ENCODE data around the gene MYOM1. TPM values are rescaled to one million over a fixed set of nuclear protein-coding genes. Genes with fewer than 3 reads are reported as not detected.
"Not testable (repeated sequence)": the region's sequence is repeated elsewhere in the genome, so short reads cannot be mapped to it uniquely, and the experiment has no call there.

Gene MYOM1
- total RNA-seq, 1 donor from 2014 or later = 1.1 TPM

DNA sequence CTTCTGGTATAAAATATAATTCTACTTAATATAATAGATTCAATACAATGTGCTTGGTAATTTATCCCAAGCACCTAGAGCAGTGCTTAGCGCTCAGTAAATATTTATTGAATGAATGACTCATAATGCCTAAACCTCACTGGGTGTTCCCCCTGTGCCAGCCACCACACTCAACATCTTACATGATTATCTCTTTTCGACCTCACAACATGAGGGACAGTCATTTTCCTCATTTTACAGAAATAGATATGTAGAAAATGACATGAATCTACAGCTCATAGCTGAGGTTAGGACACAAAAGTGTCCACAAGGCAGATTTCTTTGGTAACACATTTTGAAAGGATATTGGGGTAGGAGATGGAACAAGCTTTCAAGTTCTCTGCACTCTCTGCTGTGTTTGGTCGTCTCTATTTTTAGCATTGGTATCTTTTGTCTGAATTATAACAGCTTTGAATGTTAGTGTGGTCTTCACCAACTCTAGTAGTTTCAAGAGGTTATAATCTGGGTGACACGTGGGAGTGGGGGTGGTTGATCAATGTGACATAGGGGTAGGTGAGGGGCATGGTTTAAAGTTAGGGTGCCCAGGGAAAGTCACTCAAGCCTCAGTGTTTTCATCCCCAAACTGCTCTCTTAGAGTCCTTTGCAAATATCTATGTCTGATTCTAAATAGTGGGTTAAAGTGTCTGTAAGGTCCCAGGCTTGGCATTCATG, 9.8 kb downstream of the MYOM1 start:
- no peak overlapping the region for H3K4me3 Mint-ChIP-seq (ENCODE audit: low read depth)
- peaks cover 6% of the 10 kb centered on the region for H3K4me1 Mint-ChIP-seq (ENCODE audit: low read depth)
- H3K9me3 Mint-ChIP-seq (ENCODE audit: low read depth) = peaks cover 3% of the 10 kb centered on the region
- DNase-seq (ENCODE audit: low spot score, unreplicated experiment) = no peak
- H3K27ac Mint-ChIP-seq = no peak overlapping the region
- no peak for TF ChIP-seq CTCF (IDR thresholded peaks at IDR 0.05; ENCODE audit: unreplicated experiment)
- H3K27me3 Mint-ChIP-seq = no peaks in the 10 kb centered on the region
- no peaks in the 10 kb centered on the region for H3K36me3 Mint-ChIP-seq (ENCODE audit: insufficient read depth)

- no peak overlapping the region for H3K4me3 Mint-ChIP-seq (ENCODE audit: low read depth)
- H3K27me3 Mint-ChIP-seq = no peaks in the 10 kb centered on the region
- no peaks in the 10 kb centered on the region for H3K4me1 Mint-ChIP-seq (ENCODE audit: low read depth)
- no peak overlapping the region for H3K27ac Mint-ChIP-seq
- H3K9me3 Mint-ChIP-seq (ENCODE audit: low read depth) = peaks cover 19% of the 10 kb centered on the region
- no peak for DNase-seq (ENCODE audit: low spot score, unreplicated experiment)
- TF ChIP-seq CTCF (IDR thresholded peaks at IDR 0.05; ENCODE audit: unreplicated experiment) = no peak
- peaks cover 4% of the 10 kb centered on the region for H3K36me3 Mint-ChIP-seq (ENCODE audit: insufficient read depth)
Measured at GRCh38 chr18:3207565-3207964, 12.2 kb downstream of the MYOM1 start.

DNA sequence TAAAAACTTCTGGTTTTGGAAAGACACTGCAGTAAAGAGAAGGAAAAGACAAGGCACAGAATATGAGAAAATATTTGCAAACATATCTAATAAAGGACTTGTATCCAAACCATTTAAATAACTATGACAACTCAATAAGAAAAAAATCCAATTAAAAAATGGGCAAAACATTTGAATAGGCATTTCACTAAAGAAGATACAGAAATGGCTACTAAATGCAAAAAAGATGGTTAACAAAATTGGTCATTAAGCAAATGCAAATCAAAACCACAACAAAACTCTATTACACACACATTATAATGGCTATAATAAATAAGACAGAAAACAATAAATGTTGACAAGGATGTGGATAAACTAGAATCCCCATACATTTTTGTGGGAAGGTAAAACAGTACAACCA, 14.5 kb downstream of the MYOM1 start:
- H3K9me3 Mint-ChIP-seq (ENCODE audit: low read depth) = peaks cover 26% of the 10 kb centered on the region
- H3K4me1 Mint-ChIP-seq (ENCODE audit: low read depth) = no peaks in the 10 kb centered on the region
- TF ChIP-seq CTCF (IDR thresholded peaks at IDR 0.05; ENCODE audit: unreplicated experiment) = no peak
- no peak overlapping the region for H3K27ac Mint-ChIP-seq
- H3K4me3 Mint-ChIP-seq (ENCODE audit: low read depth) = no peak overlapping the region
- DNase-seq (ENCODE audit: low spot score, unreplicated experiment) = no peak
- H3K27me3 Mint-ChIP-seq = no peaks in the 10 kb centered on the region
- H3K36me3 Mint-ChIP-seq (ENCODE audit: insufficient read depth) = peaks cover 4% of the 10 kb centered on the region

- H3K4me1 Mint-ChIP-seq (ENCODE audit: low read depth) = no peaks in the 10 kb centered on the region
- TF ChIP-seq CTCF (IDR thresholded peaks at IDR 0.05; ENCODE audit: unreplicated experiment) = no peak
- H3K36me3 Mint-ChIP-seq (ENCODE audit: insufficient read depth) = peaks cover 4% of the 10 kb centered on the region
- no peak overlapping the region for H3K27ac Mint-ChIP-seq
- peaks cover 24% of the 10 kb centered on the region for H3K9me3 Mint-ChIP-seq (ENCODE audit: low read depth)
- H3K27me3 Mint-ChIP-seq = no peaks in the 10 kb centered on the region
- H3K4me3 Mint-ChIP-seq (ENCODE audit: low read depth) = no peak overlapping the region
- DNase-seq (ENCODE audit: low spot score, unreplicated experiment) = no peak
Measured at GRCh38 chr18:3199942-3200645, 19.7 kb downstream of the MYOM1 start.

GRCh38 chr18:3198260-3198860, 21.4 kb downstream of the MYOM1 start:
- not testable (repeated sequence) for H3K27ac Mint-ChIP-seq

More at GRCh38 chr18:3198260-3198860, 21.4 kb downstream of the MYOM1 start:
- H3K4me1 Mint-ChIP-seq (ENCODE audit: low read depth); H3K36me3 Mint-ChIP-seq (ENCODE audit: insufficient read depth); H3K27me3 Mint-ChIP-seq; H3K4me3 Mint-ChIP-seq (ENCODE audit: low read depth); DNase-seq (ENCODE audit: low spot score, unreplicated experiment): not testable (repeated sequence)
- peaks cover 12% of the 10 kb centered on the region for H3K9me3 Mint-ChIP-seq (ENCODE audit: low read depth)

Measured in progenitor cell of endocrine pancreas (in vitro differentiated cells).